HFFc6 (cell line): ENCODE data around the gene ADGRA1. TPM values are rescaled to one million over a fixed set of nuclear protein-coding genes. Genes with fewer than 3 reads are reported as not detected.

ENCODE experiments used
- DNase-seq: peaks from one replicate; pipeline ENCODE4 v3.0.0-alpha.2; 2018
- H3K27ac Mint-ChIP-seq: 2 replicates; pipeline ENCODE4 v1.8.0; 2020; ENCODE audit warnings: mild to moderate bottlenecking, mixed read lengths
- H3K27me3 Mint-ChIP-seq: 2 replicates; pipeline ENCODE4 v1.8.0; 2021; ENCODE audit warnings: mild to moderate bottlenecking, moderate library complexity, mixed read lengths; ENCODE audit not compliant: insufficient read depth
- H3K36me3 Mint-ChIP-seq: 2 replicates; pipeline ENCODE4 v1.8.0; 2021; ENCODE audit warnings: low read depth, mixed read lengths
- H3K4me1 Mint-ChIP-seq: 2 replicates; pipeline ENCODE4 v1.8.0; 2020; ENCODE audit warnings: low read depth, mixed read lengths
- H3K4me3 Mint-ChIP-seq: 2 replicates; pipeline ENCODE4 v1.8.0; 2020; ENCODE audit warnings: mild to moderate bottlenecking, moderate library complexity, mixed read lengths
- H3K9me3 Mint-ChIP-seq: 2 replicates; pipeline ENCODE4 v1.8.0; 2020; ENCODE audit warnings: mild to moderate bottlenecking, mixed read lengths
- CTCF ChIP-seq: fragments of 200-600 bp; sonication (generic); IDR thresholded peaks from 2 replicates; pipeline ENCODE4 v1.5.0; 2021; ENCODE audit warnings: antibody characterized with exemption, mild to moderate bottlenecking
- total RNA-seq, 6 experiments: library from RNA; stranded (reverse); fragmentation: NEBNext Ultra II Directional; extraction: Animal tissue kit (Norgen Biotek cat#: 25700); gene quantifications; 2 replicates in 1 of 6; 3 replicates in 5 of 6; pipeline ENCODE4 v1.2.3, GENCODE V29; 2021

The ADGRA1 gene
- total RNA-seq, 6 experiments from 2014 or later, result not detected

- Mint-ChIP-seq H3K36me3 (no peaks in the 10 kb centered on the region), H3K9me3 (peaks cover 5% of the 10 kb centered on the region), H3K4me1 (no peaks in the 10 kb centered on the region), H3K27ac (no peak overlapping the region), H3K4me3 (no peak overlapping the region), H3K27me3 (peaks cover 6% of the 10 kb centered on the region)
- no peak for DNase-seq
- TF ChIP-seq CTCF, result no peak
Measured at GRCh38 chr10:133161486-133162109, 73.9 kb downstream of the ADGRA1 start.

- TF ChIP-seq CTCF, result no peak
- Mint-ChIP-seq H3K4me3 (no peak overlapping the region), H3K27me3 (peaks cover 6% of the 10 kb centered on the region), H3K4me1 (no peaks in the 10 kb centered on the region), H3K9me3 (peaks cover 5% of the 10 kb centered on the region), H3K27ac (no peak overlapping the region), H3K36me3 (no peaks in the 10 kb centered on the region)
- no peak for DNase-seq
Measured at GRCh38 chr10:133162178-133162909, 74.6 kb downstream of the ADGRA1 start.

- no peaks in the 10 kb centered on the region for H3K36me3 Mint-ChIP-seq
- TF ChIP-seq CTCF, result no peak
- no peak overlapping the region for H3K27ac Mint-ChIP-seq
- peaks cover 6% of the 10 kb centered on the region for H3K27me3 Mint-ChIP-seq
- H3K9me3 Mint-ChIP-seq, result peaks cover 7% of the 10 kb centered on the region
- no peak for DNase-seq
- H3K4me3 Mint-ChIP-seq, result no peak overlapping the region
- H3K4me1 Mint-ChIP-seq, result no peaks in the 10 kb centered on the region
Measured at GRCh38 chr10:133162910-133163856, 75.5 kb downstream of the ADGRA1 start.

GRCh38 chr10:133163889-133164815 is 76.4 kb downstream of the ADGRA1 start:
- no peak overlapping the region for H3K4me3 Mint-ChIP-seq
- H3K4me1 Mint-ChIP-seq, result no peaks in the 10 kb centered on the region
- H3K27ac Mint-ChIP-seq, result no peak overlapping the region
- no peak for TF ChIP-seq CTCF
- H3K36me3 Mint-ChIP-seq, result no peaks in the 10 kb centered on the region
- no peak for DNase-seq
- peaks cover 12% of the 10 kb centered on the region for H3K9me3 Mint-ChIP-seq
- peaks cover 9% of the 10 kb centered on the region for H3K27me3 Mint-ChIP-seq
